ENCODE results near the gene CD55. TPM values are rescaled to one million over a fixed set of nuclear protein-coding genes. Genes with fewer than 3 reads are reported as not detected.

The CD55 gene
- total and polyA plus RNA-seq, 2 of the 8 experiments (the other 6 are each of a cell fraction or from before 2014, with no cell fraction given) = 20.1 to 22.8 TPM

- 93% methylated on average over 3 of the region's 3 CpGs; no CpG with 5 or more reads in 1 of the 2 experiments for WGBS, 2 experiments (ENCODE audit: extremely low coverage in 1 of 2, insufficient coverage in 1 of 2, insufficient read length in 1 of 2, insufficient replicate concordance in 2 of 2, low coverage in 1 of 2, low lambda C conversion rate in 2 of 2, missing lambda C conversion rate in 1 of 2)
- Histone ChIP-seq H2BK5ac (ENCODE audit: low read depth, low read length) (no peak overlapping the region), H4K5ac (ENCODE audit: insufficient read length, low read depth, low read length) (no peak overlapping the region), H3K4me3 (ENCODE audit: extremely low read depth in 1 of 4, insufficient read depth in 2 of 4, low read depth in 3 of 4, low read length in 4 of 4) (no peak overlapping the region), H4K91ac (replicated peaks; ENCODE audit: insufficient read length, low read length) (no peak overlapping the region), H3K79me1 (ENCODE audit: low read depth, low read length) (no peaks in the 10 kb centered on the region), H2AFZ (ENCODE audit: low read length) (no peak overlapping the region), H2BK120ac (replicated peaks; ENCODE audit: low read depth, low read length) (no peak overlapping the region), H3K9ac (replicated peaks in 1 of 4; ENCODE audit: extremely low read depth in 1 of 4, low read depth in 3 of 4, low read length in 3 of 4) (no peak overlapping the region), H3K79me2 (ENCODE audit: control insufficient read depth in 1 of 2, insufficient read depth in 2 of 2, low read length in 2 of 2) (no peaks in the 10 kb centered on the region), H3K23me2 (ENCODE audit: low read depth, low read length) (no peaks in the 10 kb centered on the region), H3K14ac (ENCODE audit: insufficient read length) (no peak overlapping the region), H3K23ac (ENCODE audit: insufficient read length) (no peak overlapping the region), H3K4me2 (ENCODE audit: insufficient read depth in 1 of 2, low read depth in 2 of 2, low read length in 2 of 2) (no peak overlapping the region), H2BK12ac (ENCODE audit: low read depth, low read length) (no peak overlapping the region), H4K8ac (ENCODE audit: extremely low read depth, insufficient read depth, low read length) (no peak overlapping the region), H3K4me1 (replicated peaks in 1 of 4; ENCODE audit: control insufficient read depth in 3 of 4, insufficient read depth in 4 of 4, low read length in 3 of 4) (no peaks in the 10 kb centered on the region), H2BK15ac (ENCODE audit: low read length) (no peak overlapping the region), H3K9me3 (ENCODE audit: insufficient read depth in 2 of 2, low read depth in 1 of 2, low read length in 1 of 2) (no peaks in the 10 kb centered on the region), H3K18ac (ENCODE audit: extremely low read depth, low read length) (no peak overlapping the region), H3K27ac (ENCODE audit: low read depth, low read length) (no peak overlapping the region), H3K4ac (replicated peaks; ENCODE audit: insufficient read length, low read depth, low read length) (no peak overlapping the region), H3K27me3 (replicated peaks in 1 of 4; ENCODE audit: control insufficient read depth in 3 of 4, extremely low read depth in 1 of 4, insufficient read depth in 3 of 4, low read length in 3 of 4) (no peaks in the 10 kb centered on the region), H3K36me3 (ENCODE audit: control insufficient read depth in 2 of 4, insufficient read depth in 4 of 4, low read length in 3 of 4) (peaks cover 8 to 80% (median 32%) of the 10 kb centered on the region in 4 experiments), H4K20me1 (replicated peaks in 1 of 2; ENCODE audit: control insufficient read depth in 1 of 2, insufficient read depth in 2 of 2, low read length in 2 of 2) (peaks cover 0 to 3% of the 10 kb centered on the region in 2 experiments), H2AK5ac (ENCODE audit: low read depth, low read length) (no peak overlapping the region), H2BK20ac (ENCODE audit: low read length) (no peak overlapping the region), H3K56ac (replicated peaks; ENCODE audit: insufficient read length, low read depth, low read length) (no peak overlapping the region)
- POLR2A ChIA-PET (ENCODE audit: partially characterized antibody) = interaction anchor here (0.9 kb wide), 1 partner anchor 69 kb away, joined by 3 read pairs; no protein-coding TSS in a partner anchor
- FAIRE-seq (no peak), DNase-seq (ENCODE audit: low read depth in 1 of 2, low spot score in 2 of 2) (no peak)
- CTCF ChIA-PET (ENCODE audit: partially characterized antibody) = interaction anchor here (1.0 kb wide), 1 partner anchor 147 kb away, joined by 3 read pairs; no protein-coding TSS in a partner anchor
- TF ChIP-seq SIN3A (conservative IDR thresholded peaks at IDR 0.05 in 1 of 2, IDR thresholded peaks at IDR 0.05 in 1 of 2; ENCODE audit: low read depth in 1 of 2, low read length in 2 of 2) = no peak
- TF ChIP-seq SRF (IDR thresholded peaks at IDR 0.05; ENCODE audit: low read depth, low read length) = no peak
- no peak for TF ChIP-seq BCL11A (IDR thresholded peaks at IDR 0.05; ENCODE audit: low read depth in 2 of 2, low read length in 2 of 2)
- no peak for TF ChIP-seq KDM4A (IDR thresholded peaks at IDR 0.05; ENCODE audit: low read depth, low read length, severe bottlenecking)
- TF ChIP-seq POLR2AphosphoS5 (IDR thresholded peaks at IDR 0.05; ENCODE audit: low read depth, low read length) = no peak; the same call in 1 of the 2 replicates
- TF ChIP-seq HDAC2 (IDR thresholded peaks at IDR 0.05; ENCODE audit: borderline replicate concordance in 1 of 2, low read depth in 2 of 2, low read length in 2 of 2) = no peak
- no peak for TF ChIP-seq ASH2L (IDR thresholded peaks at IDR 0.05; ENCODE audit: low read length)
- TF ChIP-seq CHD2 (IDR thresholded peaks at IDR 0.05; ENCODE audit: low read length) = no peak
- TF ChIP-seq TBP (IDR thresholded peaks at IDR 0.05; ENCODE audit: low read depth, low read length) = no peak
- TF ChIP-seq SP1 (IDR thresholded peaks at IDR 0.05; ENCODE audit: low read depth, low read length) = no peak
- TF ChIP-seq CTCF (IDR thresholded peaks at IDR 0.05; ENCODE audit: control extremely low read depth in 1 of 3, insufficient read depth in 1 of 3, low read depth in 1 of 3, low read length in 3 of 3) = no peak
Observed at GRCh38 chr1:207328908-207329440, 7.5 kb downstream of the CD55 start.
